Activated CD4-positive, alpha-beta memory T cell treated with anti-CD3 and anti-CD28 coated beads for 36 hours (primary cell): Measurements from ENCODE around the gene RAB39B. TPM values are rescaled to one million over a fixed set of nuclear protein-coding genes. Genes with fewer than 3 reads are reported as not detected.
"Not testable (repeated sequence)": the region's sequence is repeated elsewhere in the genome, so short reads cannot be mapped to it uniquely, and the experiment has no call there.

Source experiments
- CTCF ChIA-PET: fragments of 350-600 bp; sonication (Branson Sonifier 250); formaldehyde crosslinking; loops from one replicate; lab custom pipeline; 2021; ENCODE audit warnings: antibody characterized with exemption, inconsistent platforms; lab: Charles Lee
- POLR2A ChIA-PET: fragments of 350-600 bp; sonication (Branson Sonifier 250); formaldehyde crosslinking; loops from one replicate; lab custom pipeline; 2021; ENCODE audit warnings: antibody characterized with exemption; lab: Charles Lee
- DNase-seq: peaks from one replicate; pipeline ENCODE4 v3.0.0-alpha.2; 2020
- H3K27ac Mint-ChIP-seq: one replicate; pipeline ENCODE4 v1.8.0; 2021; ENCODE audit warnings: mixed read lengths
- H3K27me3 Mint-ChIP-seq: one replicate; pipeline ENCODE4 v1.8.0; 2021; ENCODE audit warnings: mixed read lengths
- H3K36me3 Mint-ChIP-seq: one replicate; pipeline ENCODE4 v1.8.0; 2021; ENCODE audit warnings: mixed read lengths
- H3K4me1 Mint-ChIP-seq: one replicate; pipeline ENCODE4 v1.8.0; 2021; ENCODE audit warnings: low read depth, mixed read lengths
- H3K4me3 Mint-ChIP-seq: one replicate; pipeline ENCODE4 v1.8.0; 2021; ENCODE audit warnings: mild to moderate bottlenecking, mixed read lengths
- H3K9me3 Mint-ChIP-seq: one replicate; pipeline ENCODE4 v1.8.0; 2021; ENCODE audit warnings: mixed read lengths
- intact Hi-C: fragments of 100-400 bp; cut with micrococcal nuclease; formaldehyde crosslinking; loops from one replicate; pipeline ENCODE4 v1.15.1; 2023
- total RNA-seq, 2 experiments: library from RNA; stranded (reverse); gene quantifications; one replicate each; pipeline ENCODE4 v1.2.3, GENCODE V29; 2021

Gene RAB39B
- total RNA-seq = 10 to 100 TPM; 13.6 to 15.3 TPM

GRCh38 chrX:155263854-155264628, at the start of gene RAB39B:
RAB39B (minus strand) TSS chrX:155264491; CDS start chrX:155264288, 203 bp downstream.
- intact Hi-C loops = loop anchor here (1.0 to 2.0 kb wide), 2 partner anchors 48 to 75 kb away; partner anchors contain the start of gene VBP1
- H3K36me3 Mint-ChIP-seq = peaks cover 17% of the 10 kb centered on the region
- peaks cover 24% of the 10 kb centered on the region for H3K4me1 Mint-ChIP-seq
- H3K4me3 Mint-ChIP-seq = peak within 1 kb of the TSS; percentile 68
- ChIA-PET CTCF (interaction anchor here (1.3 kb wide), 1 partner anchor 346 kb away, joined by 3 read pairs; no protein-coding TSS in a partner anchor), POLR2A (interaction anchor here (1.0 kb wide), 1 partner anchor 48 kb away, joined by 3 read pairs; the partner anchor contains the start of gene VBP1)
- DNase-seq = peak; percentile 86
- no peaks in the 10 kb centered on the region for H3K9me3 Mint-ChIP-seq
- H3K27me3 Mint-ChIP-seq = no peaks in the 10 kb centered on the region
- peak within 1 kb of the TSS; percentile 94 for H3K27ac Mint-ChIP-seq

GRCh38 chrX:155313766-155314165, 49.5 kb upstream of the RAB39B start:
- Mint-ChIP-seq H3K27ac (no peak overlapping the region), H3K4me1 (no peaks in the 10 kb centered on the region), H3K27me3 (peaks cover 5% of the 10 kb centered on the region), H3K4me3 (no peak overlapping the region), H3K9me3 (peaks cover 4% of the 10 kb centered on the region), H3K36me3 (no peaks in the 10 kb centered on the region)
- CTCF ChIA-PET = no interaction called here
- DNase-seq = no peak
- intact Hi-C loops = no loop called here
- POLR2A ChIA-PET = no interaction called here

- no peak overlapping the region for H3K27ac Mint-ChIP-seq
- intact Hi-C loops = no loop called here
- ChIA-PET CTCF (no interaction called here), POLR2A (no interaction called here)
- H3K36me3 Mint-ChIP-seq = no peaks in the 10 kb centered on the region
- no peak for DNase-seq
- no peaks in the 10 kb centered on the region for H3K4me1 Mint-ChIP-seq
- no peak overlapping the region for H3K4me3 Mint-ChIP-seq
- H3K27me3 Mint-ChIP-seq = no peaks in the 10 kb centered on the region
- no peaks in the 10 kb centered on the region for H3K9me3 Mint-ChIP-seq
Observed at GRCh38 chrX:155293771-155294170, 29.5 kb upstream of the RAB39B start.

GRCh38 chrX:155279873-155280272, 15.6 kb upstream of the RAB39B start:
- CTCF ChIA-PET = no interaction called here
- Mint-ChIP-seq H3K4me1 (peaks cover 7% of the 10 kb centered on the region), H3K36me3 (no peaks in the 10 kb centered on the region), H3K4me3 (no peak overlapping the region), H3K27ac (no peak overlapping the region), H3K27me3 (no peaks in the 10 kb centered on the region), H3K9me3 (no peaks in the 10 kb centered on the region)
- DNase-seq = no peak
- POLR2A ChIA-PET = no interaction called here
- intact Hi-C loops = no loop called here

- Mint-ChIP-seq H3K4me1 (peaks cover 3% of the 10 kb centered on the region), H3K9me3 (peaks cover 2% of the 10 kb centered on the region), H3K27ac (no peak overlapping the region), H3K36me3 (no peaks in the 10 kb centered on the region), H3K4me3 (no peak overlapping the region), H3K27me3 (no peaks in the 10 kb centered on the region)
- intact Hi-C loops = no loop called here
- no peak for DNase-seq
- ChIA-PET CTCF (no interaction called here), POLR2A (no interaction called here)
Observed at GRCh38 chrX:155270969-155271368, 6.7 kb upstream of the RAB39B start.

GRCh38 chrX:155267995-155268394, 3.7 kb upstream of the RAB39B start:
- H3K9me3 Mint-ChIP-seq, CTCF ChIA-PET, H3K4me1 Mint-ChIP-seq, POLR2A ChIA-PET, H3K27ac Mint-ChIP-seq, H3K36me3 Mint-ChIP-seq, H3K27me3 Mint-ChIP-seq, H3K4me3 Mint-ChIP-seq, DNase-seq: not testable (repeated sequence)
- intact Hi-C loops = loop anchor here (2.0 kb wide), 1 partner anchor 499 kb away; no protein-coding TSS in a partner anchor

- Mint-ChIP-seq H3K4me3 (no peak overlapping the region), H3K27me3 (no peaks in the 10 kb centered on the region), H3K9me3 (no peaks in the 10 kb centered on the region), H3K4me1 (peaks cover 17% of the 10 kb centered on the region), H3K27ac (no peak overlapping the region), H3K36me3 (peaks cover 2% of the 10 kb centered on the region)
- POLR2A ChIA-PET = no interaction called here
- intact Hi-C loops = loop anchor here (2.0 kb wide), 1 partner anchor 500 kb away; no protein-coding TSS in a partner anchor
- no peak for DNase-seq
- CTCF ChIA-PET = no interaction called here
Observed at GRCh38 chrX:155266439-155266838, 2.1 kb upstream of the RAB39B start.

- Mint-ChIP-seq H3K4me3 (peak overlapping the region; percentile 68), H3K9me3 (no peaks in the 10 kb centered on the region), H3K4me1 (peaks cover 21% of the 10 kb centered on the region), H3K36me3 (peaks cover 17% of the 10 kb centered on the region), H3K27me3 (no peaks in the 10 kb centered on the region), H3K27ac (peak overlapping the region; percentile 94)
- ChIA-PET CTCF (interaction anchor here (1.3 kb wide), 1 partner anchor 346 kb away, joined by 3 read pairs; no protein-coding TSS in a partner anchor), POLR2A (interaction anchor here (1.0 kb wide), 1 partner anchor 47 kb away, joined by 3 read pairs; the partner anchor contains the start of gene VBP1)
- DNase-seq = no peak
- intact Hi-C loops = no loop called here
Observed at GRCh38 chrX:155262970-155263754, 1.1 kb downstream of the RAB39B start.

GRCh38 chrX:155259752-155260151, 4.5 kb downstream of the RAB39B start:
- ChIA-PET POLR2A (no interaction called here), CTCF (no interaction called here)
- no peak for DNase-seq
- Mint-ChIP-seq H3K36me3 (peaks cover 17% of the 10 kb centered on the region), H3K27ac (no peak overlapping the region), H3K4me3 (no peak overlapping the region), H3K9me3 (no peaks in the 10 kb centered on the region), H3K4me1 (peaks cover 20% of the 10 kb centered on the region), H3K27me3 (no peaks in the 10 kb centered on the region)
- intact Hi-C loops = no loop called here

GRCh38 chrX:155251391-155251790, 12.9 kb downstream of the RAB39B start:
- H3K4me3 Mint-ChIP-seq = no peak overlapping the region
- intact Hi-C loops = no loop called here
- H3K9me3 Mint-ChIP-seq = no peaks in the 10 kb centered on the region
- no peaks in the 10 kb centered on the region for H3K36me3 Mint-ChIP-seq
- H3K27ac Mint-ChIP-seq = no peak overlapping the region
- POLR2A ChIA-PET = no interaction called here
- no peak for DNase-seq
- H3K4me1 Mint-ChIP-seq = no peaks in the 10 kb centered on the region
- CTCF ChIA-PET = no interaction called here
- H3K27me3 Mint-ChIP-seq = no peaks in the 10 kb centered on the region

GRCh38 chrX:155247497-155247896, 16.8 kb downstream of the RAB39B start:
- ChIA-PET POLR2A (no interaction called here), CTCF (no interaction called here)
- Mint-ChIP-seq H3K4me1 (no peaks in the 10 kb centered on the region), H3K27ac (no peak overlapping the region), H3K27me3 (no peaks in the 10 kb centered on the region), H3K4me3 (no peak overlapping the region), H3K9me3 (no peaks in the 10 kb centered on the region), H3K36me3 (no peaks in the 10 kb centered on the region)
- no peak for DNase-seq
- intact Hi-C loops = no loop called here

- Mint-ChIP-seq H3K36me3 (no peaks in the 10 kb centered on the region), H3K4me3 (no peak overlapping the region), H3K27me3 (no peaks in the 10 kb centered on the region), H3K27ac (no peak overlapping the region), H3K9me3 (no peaks in the 10 kb centered on the region), H3K4me1 (no peaks in the 10 kb centered on the region)
- ChIA-PET CTCF (no interaction called here), POLR2A (no interaction called here)
- DNase-seq = no peak
- intact Hi-C loops = no loop called here
Observed at GRCh38 chrX:155246748-155247147, 17.5 kb downstream of the RAB39B start.
